H1 (cell line): Measurements from ENCODE around the gene UBAP2L. TPM values are rescaled to one million over a fixed set of nuclear protein-coding genes. Genes with fewer than 3 reads are reported as not detected.

Experiments used
- CTCF ChIA-PET: fragments of 300-600 bp; sonication (Branson Sonifier 250); formaldehyde crosslinking; loops from one replicate; lab custom pipeline; 2021; ENCODE audit not compliant: partially characterized antibody; lab: Charles Lee
- POLR2A ChIA-PET: fragments of 300-600 bp; sonication (Branson Sonifier 250); formaldehyde crosslinking; loops from one replicate; lab custom pipeline; 2021; ENCODE audit warnings: inconsistent platforms; ENCODE audit not compliant: partially characterized antibody; lab: Charles Lee
- DNase-seq, 2 experiments: peaks; one replicate each; pipeline versions ENCODE4 v3.0.0 to v3.0.0-alpha.2; 2010 to 2022; ENCODE audit warnings: low spot score in 2 of 2, low read depth in 1 of 2, mixed read lengths in 1 of 2
- FAIRE-seq: peaks from 2 replicates; lab custom pipeline; 2011; peaks lifted over from hg19 to GRCh38; lab: Jason Lieb, UNC
- H2AFZ ChIP-seq: 2 replicates; pipeline ENCODE4 v1.8.1; 2012; ENCODE audit warnings: low read length, inconsistent platforms
- H2AK5ac ChIP-seq: 2 replicates; pipeline ENCODE4 v1.6.1; 2013; ENCODE audit warnings: low read depth, low read length
- H2BK120ac ChIP-seq: replicated peaks from 2 replicates; pipeline ENCODE3; 2013; ENCODE audit warnings: low read depth, low read length, inconsistent platforms
- H2BK12ac ChIP-seq: 2 replicates; pipeline ENCODE4 v1.6.1; 2013; ENCODE audit warnings: low read depth, low read length
- H2BK15ac ChIP-seq: 2 replicates; pipeline ENCODE4 v1.6.1; 2013; ENCODE audit warnings: low read length
- H2BK20ac ChIP-seq: 2 replicates; pipeline ENCODE4 v1.6.1; 2013; ENCODE audit warnings: low read length
- H2BK5ac ChIP-seq: 2 replicates; pipeline ENCODE4 v1.6.1; 2013; ENCODE audit warnings: low read depth, low read length
- H3K14ac ChIP-seq: 2 replicates; pipeline ENCODE4 v1.6.1; 2013; ENCODE audit warnings: inconsistent platforms; ENCODE audit not compliant: insufficient read length
- H3K18ac ChIP-seq: 2 replicates; pipeline ENCODE4 v1.6.1; 2013; ENCODE audit warnings: low read length; ENCODE audit errors: extremely low read depth
- H3K23ac ChIP-seq: 2 replicates; pipeline ENCODE4 v1.6.1; 2013; ENCODE audit warnings: inconsistent platforms; ENCODE audit not compliant: insufficient read length
- H3K23me2 ChIP-seq: 2 replicates; pipeline ENCODE4 v1.6.1; 2013; ENCODE audit warnings: low read depth, low read length
- H3K27ac ChIP-seq: 2 replicates; pipeline ENCODE4 v1.6.1; 2011; ENCODE audit warnings: low read depth, low read length, inconsistent platforms
- H3K27me3 ChIP-seq, 4 experiments: replicated peaks in 1 of 4; 1 replicate in 1 of 4; 2 replicates in 3 of 4; pipeline versions ENCODE4 v1.6.1 to v1.8.1; 2011 to 2013; ENCODE audit warnings: low read length in 3 of 4, mild to moderate bottlenecking in 3 of 4, inconsistent platforms in 2 of 4, mixed read lengths in 2 of 4, moderate library complexity in 1 of 4; ENCODE audit not compliant: control insufficient read depth in 3 of 4, insufficient read depth in 3 of 4; ENCODE audit errors: extremely low read depth in 1 of 4
- H3K36me3 ChIP-seq, 4 experiments: 2 replicates each; pipeline versions ENCODE4 v1.6.1 to v1.8.1; 2011 to 2013; ENCODE audit warnings: mild to moderate bottlenecking in 4 of 4, low read length in 3 of 4, moderate library complexity in 2 of 4, control low read depth in 1 of 4, inconsistent platforms in 1 of 4; ENCODE audit not compliant: insufficient read depth in 4 of 4, control insufficient read depth in 2 of 4
- H3K4ac ChIP-seq: replicated peaks from 2 replicates; pipeline ENCODE3; 2013; ENCODE audit warnings: low read length, low read depth, mixed read lengths, inconsistent platforms; ENCODE audit not compliant: insufficient read length
- H3K4me1 ChIP-seq, 4 experiments: replicated peaks in 1 of 4; 1 replicate in 1 of 4; 2 replicates in 3 of 4; pipeline versions ENCODE4 v1.6.1 to v1.8.1; 2011 to 2013; ENCODE audit warnings: low read length in 3 of 4, inconsistent platforms in 2 of 4, mixed read lengths in 1 of 4; ENCODE audit not compliant: insufficient read depth in 4 of 4, control insufficient read depth in 3 of 4
- H3K4me2 ChIP-seq, 2 experiments: 2 replicates each; pipeline versions ENCODE4 v1.6.1 to v1.8.1; 2011 to 2013; ENCODE audit warnings: low read depth in 2 of 2, low read length in 2 of 2, control low read depth in 1 of 2, inconsistent platforms in 1 of 2, mild to moderate bottlenecking in 1 of 2; ENCODE audit not compliant: insufficient read depth in 1 of 2
- H3K4me3 ChIP-seq, 4 experiments: fragments of 200-600, 300-600 bp in 1 of 4; sonication (generic), shearing (Covaris generic), sonication (Bioruptor Twin) in 1 of 4; 2 replicates each; pipeline versions ENCODE4 v1.5.1 to v1.8.1; 2011 to 2016; ENCODE audit warnings: low read length in 4 of 4, low read depth in 3 of 4, control low read depth in 2 of 4, inconsistent platforms in 2 of 4, mild to moderate bottlenecking in 2 of 4, mixed read lengths in 1 of 4, moderate library complexity in 1 of 4; ENCODE audit not compliant: insufficient read depth in 2 of 4; ENCODE audit errors: extremely low read depth in 1 of 4
- H3K56ac ChIP-seq: replicated peaks from 2 replicates; pipeline ENCODE3; 2013; ENCODE audit warnings: low read depth, mild to moderate bottlenecking, mixed read lengths, low read length, inconsistent platforms; ENCODE audit not compliant: insufficient read length
- H3K79me1 ChIP-seq: 2 replicates; pipeline ENCODE4 v1.6.1; 2013; ENCODE audit warnings: low read depth, low read length, control low read depth
- H3K79me2 ChIP-seq, 2 experiments: 2 replicates each; pipeline versions ENCODE4 v1.6.1 to v1.8.1; 2012 to 2013; ENCODE audit warnings: low read length in 2 of 2, mild to moderate bottlenecking in 2 of 2, inconsistent platforms in 1 of 2; ENCODE audit not compliant: insufficient read depth in 2 of 2, control insufficient read depth in 1 of 2
- H3K9ac ChIP-seq, 4 experiments: replicated peaks in 1 of 4; 1 replicate in 1 of 4; 2 replicates in 3 of 4; pipeline versions ENCODE4 v1.6.1 to v1.8.1; 2011 to 2013; ENCODE audit warnings: low read depth in 3 of 4, low read length in 3 of 4, control low read depth in 2 of 4, mild to moderate bottlenecking in 2 of 4, moderate library complexity in 2 of 4, inconsistent platforms in 1 of 4; ENCODE audit errors: extremely low read depth in 1 of 4
- H3K9me3 ChIP-seq, 2 experiments: 2 replicates each; pipeline versions ENCODE4 v1.6.1 to v1.8.1; 2012 to 2013; ENCODE audit warnings: mild to moderate bottlenecking in 2 of 2, moderate library complexity in 2 of 2, control low read depth in 1 of 2, inconsistent platforms in 1 of 2, low read depth in 1 of 2, low read length in 1 of 2, mixed read lengths in 1 of 2; ENCODE audit not compliant: insufficient read depth in 2 of 2
- H4K20me1 ChIP-seq, 2 experiments: replicated peaks in 1 of 2; 2 replicates each; pipeline versions ENCODE3 to v1.8.1; 2011 to 2013; ENCODE audit warnings: inconsistent platforms in 2 of 2, low read length in 2 of 2, mild to moderate bottlenecking in 1 of 2; ENCODE audit not compliant: insufficient read depth in 2 of 2, control insufficient read depth in 1 of 2
- H4K5ac ChIP-seq: 2 replicates; pipeline ENCODE4 v1.6.1; 2013; ENCODE audit warnings: low read length, low read depth, mixed read lengths, inconsistent platforms; ENCODE audit not compliant: insufficient read length
- H4K8ac ChIP-seq: 2 replicates; pipeline ENCODE4 v1.8.0; 2013; ENCODE audit warnings: mild to moderate bottlenecking, moderate library complexity, low read length, inconsistent platforms; ENCODE audit not compliant: insufficient read depth; ENCODE audit errors: extremely low read depth
- H4K91ac ChIP-seq: replicated peaks from 2 replicates; pipeline ENCODE3; 2013; ENCODE audit warnings: low read length, mixed read lengths, inconsistent platforms; ENCODE audit not compliant: insufficient read length
- BACH1 ChIP-seq: IDR thresholded peaks from 2 replicates; pipeline ENCODE4 v1.6.1; 2012; ENCODE audit warnings: low read length, improper control_type of control experiment
- CBX8 ChIP-seq: fragments of 300-800, 300-1000 bp; sonication (generic); IDR thresholded peaks from 2 replicates; pipeline ENCODE4 v1.7.1; 2016; ENCODE audit warnings: low read depth, low read length, borderline replicate concordance
- CHD1 ChIP-seq: IDR thresholded peaks from 2 replicates; pipeline ENCODE4 v1.6.1; 2012; ENCODE audit warnings: low read depth, low read length, improper control_type of control experiment
- HDAC2 ChIP-seq, 2 experiments: fragments of 300-600 bp in 1 of 2; sonication (generic) in 1 of 2; IDR thresholded peaks; 2 replicates each; pipeline ENCODE4 v1.6.1; 2011 to 2012; ENCODE audit warnings: low read depth in 2 of 2, low read length in 2 of 2, mild to moderate bottlenecking in 2 of 2, moderate library complexity in 2 of 2, borderline replicate concordance in 1 of 2, inconsistent platforms in 1 of 2
- MAFK ChIP-seq: IDR thresholded peaks from 2 replicates; pipeline ENCODE4 v1.6.1; 2012; ENCODE audit warnings: low read depth, mild to moderate bottlenecking, improper control_type of control experiment, low read length
- NRF1 ChIP-seq: IDR thresholded peaks from 2 replicates; pipeline ENCODE4 v1.6.1; 2011; ENCODE audit warnings: mild to moderate bottlenecking, low read depth, low read length, improper control_type of control experiment
- POLR2AphosphoS5 ChIP-seq: IDR thresholded peaks from 2 replicates; pipeline ENCODE4 v1.6.1; 2011; ENCODE audit warnings: low read depth, low read length
- SP1 ChIP-seq: IDR thresholded peaks from 2 replicates; pipeline ENCODE4 v1.6.1; 2011; ENCODE audit warnings: low read depth, low read length
- SUZ12 ChIP-seq: fragments of 200-600 bp; sonication (generic); IDR thresholded peaks from 2 replicates; pipeline ENCODE4 v1.6.1; 2012; ENCODE audit warnings: mild to moderate bottlenecking, inconsistent platforms, low read length, moderate library complexity, mixed read lengths
- TAF1 ChIP-seq: IDR thresholded peaks from 2 replicates; pipeline ENCODE4 v1.6.1; 2011; ENCODE audit warnings: mild to moderate bottlenecking, low read depth, low read length
- whole genome bisulfite sequencing, 2 experiments: shearing (Covaris generic) in 1 of 2; methylation state at CpG; one replicate each; pipeline versions ENCODE4 v1.1.6 to v1.1.7; 2013 to 2015; ENCODE audit warnings: low lambda C conversion rate in 2 of 2, mixed read lengths in 2 of 2, inconsistent platforms in 1 of 2, low coverage in 1 of 2, missing lambda C conversion rate in 1 of 2; ENCODE audit not compliant: insufficient replicate concordance in 2 of 2, insufficient coverage in 1 of 2, insufficient read length in 1 of 2; ENCODE audit errors: extremely low coverage in 1 of 2, missing lambda C conversion rate in 1 of 2; 5-methylcytosine and 5-hydroxymethylcytosine counted together
- polyA plus RNA-seq, 7 experiments: library from polyadenylated mRNA; depleted of rRNA in 3 of 7; stranded (reverse) in 5 of 7; unstranded in 2 of 7; fragments of >200 nt in 5 of 7; fragments of 200-250 nt in 2 of 7; gene quantifications; 1 replicate in 5 of 7; 2 replicates in 1 of 7; 4 replicates in 1 of 7; pipeline versions ENCODE4 v1.2.1 to v1.2.3, GENCODE V29; 2011 to 2013; ENCODE audit warnings: missing spikeins in 2 of 7, mixed read lengths in 2 of 7
- total RNA-seq: library from RNA; stranded (reverse); fragmentation: NEBNext Ultra II Directional; extraction: Animal tissue kit (Norgen Biotek cat#: 25700); gene quantifications from 2 replicates; pipeline ENCODE4 v1.2.1, GENCODE V29; 2021
- TF ChIP-seq, protein P1 (sequence below): IDR thresholded peaks from 2 replicates; pipeline ENCODE4 v1.6.1; 2012; ENCODE audit warnings: low read length, inconsistent platforms

The UBAP2L gene
- total and polyA plus RNA-seq, 2 of the 8 experiments (the other 6 are each of a cell fraction or from before 2014, with no cell fraction given), result 254 to 349 TPM

DNA sequence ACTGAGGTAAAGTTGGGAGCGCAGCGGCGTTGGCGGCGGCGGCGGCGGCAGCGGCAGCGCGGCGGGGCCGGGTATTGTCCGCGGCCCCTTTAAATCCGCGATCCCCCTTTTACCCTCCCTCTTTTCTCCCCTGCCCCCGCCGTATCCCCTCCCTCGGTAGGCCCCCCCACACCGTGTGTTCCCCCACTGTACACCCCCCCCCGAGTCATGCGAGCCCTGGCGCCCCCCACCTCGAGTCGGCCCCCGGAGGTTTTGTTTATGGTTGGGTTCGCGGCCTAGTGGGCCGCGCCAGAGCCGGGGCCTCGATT lies 169 bp downstream of the UBAP2L start:
- H3K9me3 ChIP-seq, result no peaks in the 10 kb centered on the region
- H3K23ac ChIP-seq, result no peak overlapping the region
- H4K91ac ChIP-seq, result no peak overlapping the region
- H2BK120ac ChIP-seq, result no peak overlapping the region
- peaks cover 2 to 11% (median 3%) of the 10 kb centered on the region in 4 experiments; a peak in 5 of 7 replicates for H3K4me1 ChIP-seq
- H3K4me2 ChIP-seq, result peak overlapping the region; percentile 74 to 92; a peak in 2 of 4 replicates
- peak overlapping the region; percentile 13 for H3K56ac ChIP-seq
- peak overlapping the region; percentile 79 for H2BK5ac ChIP-seq
- no peak overlapping the region for H2BK15ac ChIP-seq
- peak overlapping the region; percentile 74 to 97 (median 94) for H3K9ac ChIP-seq
- H3K79me2 ChIP-seq, result peaks cover 51 to 90% of the 10 kb centered on the region in 2 experiments
- ChIA-PET CTCF (no interaction called here), POLR2A (interaction anchor here (0.8 to 9.0 kb wide), 28 partner anchors 9 to 588 kb away, joined by 3 to 107 read pairs (median 5); partner anchors contain the start of genes CFAP141, CHTOP, CREB3L4 and HAX1)
- no peak overlapping the region for H2AFZ ChIP-seq
- H3K4me3 ChIP-seq, result peak overlapping the region; percentile 67 to 90 (median 83)
- H2BK20ac ChIP-seq, result no peak overlapping the region
- no peak overlapping the region for H3K4ac ChIP-seq
- peaks cover 5% of the 10 kb centered on the region for H3K23me2 ChIP-seq
- FAIRE-seq (no peak), DNase-seq (no peak)
- peak overlapping the region; percentile 95; the same call in 1 of the 2 replicates for H4K8ac ChIP-seq
- H4K5ac ChIP-seq, result no peak overlapping the region
- 0% methylated on average over 12 of the region's 33 CpGs; no CpG with 5 or more reads in 1 of the 2 experiments for WGBS, 2 experiments
- H2AK5ac ChIP-seq, result no peak overlapping the region
- H3K79me1 ChIP-seq, result peaks cover 8% of the 10 kb centered on the region
- no peaks in the 10 kb centered on the region for H3K27me3 ChIP-seq
- no peak overlapping the region; the same call in 1 of the 2 replicates for H3K18ac ChIP-seq
- TF ChIP-seq MAFK, result no peak
- no peak for TF ChIP-seq BACH1
- TF ChIP-seq, protein P1, sequence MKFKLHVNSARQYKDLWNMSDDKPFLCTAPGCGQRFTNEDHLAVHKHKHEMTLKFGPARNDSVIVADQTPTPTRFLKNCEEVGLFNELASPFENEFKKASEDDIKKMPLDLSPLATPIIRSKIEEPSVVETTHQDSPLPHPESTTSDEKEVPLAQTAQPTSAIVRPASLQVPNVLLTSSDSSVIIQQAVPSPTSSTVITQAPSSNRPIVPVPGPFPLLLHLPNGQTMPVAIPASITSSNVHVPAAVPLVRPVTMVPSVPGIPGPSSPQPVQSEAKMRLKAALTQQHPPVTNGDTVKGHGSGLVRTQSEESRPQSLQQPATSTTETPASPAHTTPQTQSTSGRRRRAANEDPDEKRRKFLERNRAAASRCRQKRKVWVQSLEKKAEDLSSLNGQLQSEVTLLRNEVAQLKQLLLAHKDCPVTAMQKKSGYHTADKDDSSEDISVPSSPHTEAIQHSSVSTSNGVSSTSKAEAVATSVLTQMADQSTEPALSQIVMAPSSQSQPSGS, result no peak
- no peak for TF ChIP-seq POLR2AphosphoS5
- no peak for TF ChIP-seq SUZ12
- no peak for TF ChIP-seq SP1
- no peak for TF ChIP-seq CBX8
- TF ChIP-seq TAF1, result 0 out of 2 replicates have a peak, but pooled peaks have one; percentile 34
- 0 out of 4 replicates have a peak, but pooled peaks of 1 of the 2 experiments have one; percentile 14 for TF ChIP-seq HDAC2 (IDR thresholded peaks at IDR 0.05; ENCODE audit: borderline replicate concordance in 1 of 2, low read depth in 2 of 2, low read length in 2 of 2)
- TF ChIP-seq NRF1, result no peak
- no peak for TF ChIP-seq CHD1
- H3K36me3 ChIP-seq, result peaks cover 10 to 33% (median 19%) of the 10 kb centered on the region in 4 experiments
- peaks cover 4 to 9% of the 10 kb centered on the region in 2 experiments for H4K20me1 ChIP-seq
- no peak overlapping the region for H2BK12ac ChIP-seq
- H3K27ac ChIP-seq, result peak overlapping the region; percentile 92
- no peak overlapping the region for H3K14ac ChIP-seq
